PC-9 (cell line): ENCODE data around the gene TAF1L. TPM values are rescaled to one million over a fixed set of nuclear protein-coding genes. Genes with fewer than 3 reads are reported as not detected.

Source experiments
- Bru-seq: library from RNA; stranded (reverse); fragments of 400-500 nt; gene quantifications from one replicate; lab custom pipeline; 2021; lab: Mats Ljungman, UMichigan
- BruChase-seq, 2 experiments: library from RNA; stranded (reverse); fragments of 400-500 nt; gene quantifications; one replicate each; lab custom pipeline; 2021; lab: Mats Ljungman, UMichigan
- BruUV-seq: library from RNA; stranded (reverse); fragments of 400-500 nt; replicated peaks from 2 replicates; lab custom pipeline; 2021; lab: Mats Ljungman, UMichigan
- CTCF ChIA-PET: fragments of 300-600 bp; sonication (Branson Sonifier 250); formaldehyde crosslinking; loops from one replicate; lab custom pipeline; 2022; ENCODE audit warnings: antibody characterized with exemption; lab: Charles Lee
- POLR2A ChIA-PET: fragments of 300-600 bp; sonication (Branson Sonifier 250); formaldehyde crosslinking; loops from one replicate; lab custom pipeline; 2022; ENCODE audit warnings: antibody characterized with exemption; ENCODE audit not compliant: unreplicated experiment; lab: Charles Lee
- DNase-seq, 2 experiments: peaks; one replicate each; pipeline versions ENCODE4 v3.0.0 to v3.0.0-alpha.2; 2015 to 2022; ENCODE audit warnings: mixed read lengths in 1 of 2
- H2AFZ ChIP-seq: fragments of 200-600 bp; sonication (generic); 2 replicates; pipeline ENCODE4 v1.8.1; 2017; ENCODE audit warnings: antibody characterized with exemption
- H3F3A ChIP-seq: fragments of 200-600 bp; sonication (generic); 2 replicates; pipeline ENCODE4 v1.8.1; 2017; ENCODE audit warnings: antibody characterized with exemption, mild to moderate bottlenecking, low read depth; ENCODE audit not compliant: insufficient read depth
- H3K27ac ChIP-seq: fragments of 200-600 bp; sonication (generic); 2 replicates; pipeline ENCODE4 v1.6.1; 2016; ENCODE audit warnings: mixed run types
- H3K27me3 ChIP-seq: fragments of 200-600 bp; sonication (generic); 2 replicates; pipeline ENCODE4 v1.6.1; 2016; ENCODE audit warnings: low read depth, mixed run types; ENCODE audit not compliant: insufficient read depth
- H3K36me3 ChIP-seq: fragments of 200-600 bp; sonication (generic); 2 replicates; pipeline ENCODE4 v1.6.1; 2016; ENCODE audit warnings: low read depth, mixed run types
- H3K4me1 ChIP-seq: fragments of 200-600 bp; sonication (generic); replicated peaks from 2 replicates; pipeline ENCODE4 v1.6.1; 2016; ENCODE audit warnings: mixed run types; ENCODE audit not compliant: insufficient read depth
- H3K4me2 ChIP-seq: fragments of 200-600 bp; sonication (generic); 2 replicates; pipeline ENCODE4 v1.6.1; 2017; ENCODE audit warnings: mixed run types
- H3K4me3 ChIP-seq: fragments of 200-600 bp; sonication (generic); 2 replicates; pipeline ENCODE4 v1.6.1; 2016; ENCODE audit warnings: mixed run types
- H3K79me2 ChIP-seq: fragments of 200-600 bp; sonication (generic); 2 replicates; pipeline ENCODE4 v1.6.1; 2017; ENCODE audit warnings: low read depth, mixed run types
- H3K9me2 ChIP-seq: fragments of 200-600 bp; sonication (generic); 2 replicates; pipeline ENCODE4 v1.8.1; 2017; ENCODE audit warnings: mild to moderate bottlenecking; ENCODE audit not compliant: insufficient read depth
- H3K9me3 ChIP-seq: fragments of 200-600 bp; sonication (generic); 2 replicates; pipeline ENCODE4 v1.8.1; 2016; ENCODE audit warnings: low read depth; ENCODE audit not compliant: insufficient read depth
- H4K20me1 ChIP-seq: fragments of 200-600 bp; sonication (generic); 2 replicates; pipeline ENCODE4 v1.8.1; 2017; ENCODE audit not compliant: insufficient read depth
- EZH2 ChIP-seq: fragments of 200-600 bp; sonication (generic); IDR thresholded peaks from 2 replicates; pipeline ENCODE4 v1.8.0; 2017; ENCODE audit warnings: antibody characterized with exemption, low read depth
- intact Hi-C: fragments of 100-400 bp; cut with micrococcal nuclease; formaldehyde crosslinking; loops from one replicate; pipeline ENCODE4 v1.10.0; 2022; ENCODE audit not compliant: unreplicated experiment
- long read RNA-seq: library from polyadenylated mRNA; stranded (forward); transcript quantifications from one replicate; pipeline ENCODE4 v2.0.0, GENCODE V29; 2022
- total RNA-seq: library from RNA; stranded (reverse); gene quantifications from 2 replicates; pipeline ENCODE4 v1.2.3, GENCODE V29; 2021
- TF ChIP-seq, protein P1 (sequence below): fragments of 200-600 bp; sonication (generic); conservative IDR thresholded peaks from 2 replicates; pipeline ENCODE4 v1.6.1; 2017; ENCODE audit warnings: mixed run types, antibody characterized with exemption, mild to moderate bottlenecking, moderate library complexity

TAF1L gene, protein sequence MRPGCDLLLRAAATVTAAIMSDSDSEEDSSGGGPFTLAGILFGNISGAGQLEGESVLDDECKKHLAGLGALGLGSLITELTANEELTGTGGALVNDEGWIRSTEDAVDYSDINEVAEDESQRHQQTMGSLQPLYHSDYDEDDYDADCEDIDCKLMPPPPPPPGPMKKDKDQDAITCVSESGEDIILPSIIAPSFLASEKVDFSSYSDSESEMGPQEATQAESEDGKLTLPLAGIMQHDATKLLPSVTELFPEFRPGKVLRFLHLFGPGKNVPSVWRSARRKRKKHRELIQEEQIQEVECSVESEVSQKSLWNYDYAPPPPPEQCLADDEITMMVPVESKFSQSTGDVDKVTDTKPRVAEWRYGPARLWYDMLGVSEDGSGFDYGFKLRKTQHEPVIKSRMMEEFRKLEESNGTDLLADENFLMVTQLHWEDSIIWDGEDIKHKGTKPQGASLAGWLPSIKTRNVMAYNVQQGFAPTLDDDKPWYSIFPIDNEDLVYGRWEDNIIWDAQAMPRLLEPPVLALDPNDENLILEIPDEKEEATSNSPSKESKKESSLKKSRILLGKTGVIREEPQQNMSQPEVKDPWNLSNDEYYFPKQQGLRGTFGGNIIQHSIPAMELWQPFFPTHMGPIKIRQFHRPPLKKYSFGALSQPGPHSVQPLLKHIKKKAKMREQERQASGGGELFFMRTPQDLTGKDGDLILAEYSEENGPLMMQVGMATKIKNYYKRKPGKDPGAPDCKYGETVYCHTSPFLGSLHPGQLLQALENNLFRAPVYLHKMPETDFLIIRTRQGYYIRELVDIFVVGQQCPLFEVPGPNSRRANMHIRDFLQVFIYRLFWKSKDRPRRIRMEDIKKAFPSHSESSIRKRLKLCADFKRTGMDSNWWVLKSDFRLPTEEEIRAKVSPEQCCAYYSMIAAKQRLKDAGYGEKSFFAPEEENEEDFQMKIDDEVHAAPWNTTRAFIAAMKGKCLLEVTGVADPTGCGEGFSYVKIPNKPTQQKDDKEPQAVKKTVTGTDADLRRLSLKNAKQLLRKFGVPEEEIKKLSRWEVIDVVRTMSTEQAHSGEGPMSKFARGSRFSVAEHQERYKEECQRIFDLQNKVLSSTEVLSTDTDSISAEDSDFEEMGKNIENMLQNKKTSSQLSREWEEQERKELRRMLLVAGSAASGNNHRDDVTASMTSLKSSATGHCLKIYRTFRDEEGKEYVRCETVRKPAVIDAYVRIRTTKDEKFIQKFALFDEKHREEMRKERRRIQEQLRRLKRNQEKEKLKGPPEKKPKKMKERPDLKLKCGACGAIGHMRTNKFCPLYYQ (N-terminal part only)
- total RNA-seq = 0.07 TPM in 1 of 2 replicates, not detected in the other
- Bru-seq, nascent RNA = not detected
- BruChase-seq, experiment 1, labeled RNA remaining after a 2-hour chase = not detected
- BruChase-seq, experiment 2, labeled RNA remaining after a 6-hour chase = percentile 9 among the genes with signal in this experiment
- long read RNA-seq = 0 reads

DNA sequence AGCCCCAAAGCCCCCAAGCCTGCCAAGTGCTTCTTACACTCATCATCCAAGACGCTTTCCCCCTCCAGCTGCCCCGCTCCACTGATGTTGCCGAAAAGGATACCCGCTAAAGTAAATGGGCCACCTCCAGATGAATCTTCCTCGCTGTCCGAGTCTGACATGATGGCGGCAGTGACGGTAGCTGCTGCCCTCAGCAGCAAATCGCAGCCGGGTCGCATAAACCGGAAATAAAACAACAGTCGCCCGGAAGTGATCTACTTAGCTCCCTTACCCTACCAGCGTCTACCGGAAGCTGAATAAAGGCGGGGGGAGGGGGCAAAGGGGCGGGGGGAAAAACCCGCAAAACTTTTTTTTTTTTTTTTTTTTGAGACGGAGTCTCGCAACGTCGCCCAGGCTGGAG, at the start of gene TAF1L:
Gene TAF1L, minus strand, starts transcription at position 308 of the 400 bp plus-strand sequence. Its CDS starts 90 bp downstream, at position 218.
- BruUV-seq = no TSS peak
- Histone ChIP-seq H3K79me2 (no peaks in the 10 kb centered on the region), H4K20me1 (no peaks in the 10 kb centered on the region), H3K4me3 (no peak within 1 kb of the TSS), H3K4me2 (no peak within 1 kb of the TSS), H3F3A (no peaks in the 10 kb centered on the region), H3K27ac (no peak within 1 kb of the TSS), H3K4me1 (no peaks in the 10 kb centered on the region), H3K9me3 (no peaks in the 10 kb centered on the region), H3K36me3 (no peaks in the 10 kb centered on the region), H2AFZ (no peak within 1 kb of the TSS), H3K9me2 (no peaks in the 10 kb centered on the region), H3K27me3 (no peaks in the 10 kb centered on the region)
- DNase-seq = no peak
- CTCF ChIA-PET = no interaction called here
- POLR2A ChIA-PET = no interaction called here
- intact Hi-C loops = no loop called here
- no peak for TF ChIP-seq EZH2
- TF ChIP-seq, protein P1, sequence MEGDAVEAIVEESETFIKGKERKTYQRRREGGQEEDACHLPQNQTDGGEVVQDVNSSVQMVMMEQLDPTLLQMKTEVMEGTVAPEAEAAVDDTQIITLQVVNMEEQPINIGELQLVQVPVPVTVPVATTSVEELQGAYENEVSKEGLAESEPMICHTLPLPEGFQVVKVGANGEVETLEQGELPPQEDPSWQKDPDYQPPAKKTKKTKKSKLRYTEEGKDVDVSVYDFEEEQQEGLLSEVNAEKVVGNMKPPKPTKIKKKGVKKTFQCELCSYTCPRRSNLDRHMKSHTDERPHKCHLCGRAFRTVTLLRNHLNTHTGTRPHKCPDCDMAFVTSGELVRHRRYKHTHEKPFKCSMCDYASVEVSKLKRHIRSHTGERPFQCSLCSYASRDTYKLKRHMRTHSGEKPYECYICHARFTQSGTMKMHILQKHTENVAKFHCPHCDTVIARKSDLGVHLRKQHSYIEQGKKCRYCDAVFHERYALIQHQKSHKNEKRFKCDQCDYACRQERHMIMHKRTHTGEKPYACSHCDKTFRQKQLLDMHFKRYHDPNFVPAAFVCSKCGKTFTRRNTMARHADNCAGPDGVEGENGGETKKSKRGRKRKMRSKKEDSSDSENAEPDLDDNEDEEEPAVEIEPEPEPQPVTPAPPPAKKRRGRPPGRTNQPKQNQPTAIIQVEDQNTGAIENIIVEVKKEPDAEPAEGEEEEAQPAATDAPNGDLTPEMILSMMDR = no peak

DNA sequence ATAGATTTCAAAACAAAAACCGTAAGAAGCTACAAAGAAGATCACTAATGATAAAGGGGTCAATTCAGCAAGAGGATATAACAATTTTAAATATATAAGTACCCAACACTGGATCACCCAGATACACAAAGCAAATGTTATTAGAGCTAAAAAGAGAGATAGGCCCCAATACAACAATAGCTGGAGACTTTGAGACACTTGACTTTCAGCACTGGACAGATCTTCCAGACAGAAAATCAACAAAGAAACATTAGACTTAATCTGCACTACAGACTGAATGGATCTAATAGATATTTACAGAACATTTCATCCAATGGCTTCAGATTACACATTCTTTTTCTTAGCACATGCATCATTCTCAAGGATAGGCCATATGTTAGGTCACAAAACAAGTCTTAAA, 46.3 kb upstream of the TAF1L start:
- H3K9me3 ChIP-seq = no peaks in the 10 kb centered on the region
- H3K4me2 ChIP-seq = no peak overlapping the region
- POLR2A ChIA-PET = no interaction called here
- H4K20me1 ChIP-seq = no peaks in the 10 kb centered on the region
- no peak overlapping the region for H2AFZ ChIP-seq
- no peaks in the 10 kb centered on the region for H3K27me3 ChIP-seq
- no peaks in the 10 kb centered on the region for H3K9me2 ChIP-seq
- DNase-seq = no peak
- H3K79me2 ChIP-seq = no peaks in the 10 kb centered on the region
- BruUV-seq = no TSS peak
- intact Hi-C loops = no loop called here
- TF ChIP-seq, protein P1 = no peak
- no peak for TF ChIP-seq EZH2
- H3K4me3 ChIP-seq = no peak overlapping the region
- CTCF ChIA-PET = no interaction called here
- no peak overlapping the region for H3K27ac ChIP-seq
- H3K4me1 ChIP-seq = no peaks in the 10 kb centered on the region
- no peaks in the 10 kb centered on the region for H3F3A ChIP-seq
- no peaks in the 10 kb centered on the region for H3K36me3 ChIP-seq

DNA sequence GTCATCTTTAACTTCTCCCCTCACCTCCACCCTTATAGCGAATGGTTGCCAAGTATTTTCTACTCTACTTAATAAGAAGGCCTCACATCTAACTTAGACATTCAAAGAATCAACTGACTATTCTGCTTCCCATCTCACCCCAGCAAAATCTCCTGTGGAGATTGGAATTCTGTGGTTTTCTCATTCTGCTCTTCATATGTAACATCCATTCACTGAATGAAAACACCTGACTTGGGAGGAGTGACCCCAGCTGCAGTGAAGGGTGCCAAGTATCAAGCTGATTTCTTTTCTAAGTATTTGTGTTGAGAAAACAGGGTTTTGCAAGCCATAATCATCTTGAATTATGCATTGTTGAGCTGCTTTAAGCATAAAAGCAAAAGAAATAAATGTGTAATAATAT, 42.5 kb upstream of the TAF1L start:
- H3K79me2 ChIP-seq = no peaks in the 10 kb centered on the region
- no peak for TF ChIP-seq EZH2
- TF ChIP-seq, protein P1 = no peak
- H2AFZ ChIP-seq = no peak overlapping the region
- H3F3A ChIP-seq = peaks cover 5% of the 10 kb centered on the region
- no peaks in the 10 kb centered on the region for H3K9me3 ChIP-seq
- no peak for DNase-seq
- no peak overlapping the region for H3K4me2 ChIP-seq
- H3K27ac ChIP-seq = no peak overlapping the region
- H4K20me1 ChIP-seq = no peaks in the 10 kb centered on the region
- intact Hi-C loops = no loop called here
- H3K4me1 ChIP-seq = peaks cover 5% of the 10 kb centered on the region
- CTCF ChIA-PET = no interaction called here
- no TSS peak for BruUV-seq
- H3K9me2 ChIP-seq = no peaks in the 10 kb centered on the region
- H3K27me3 ChIP-seq = no peaks in the 10 kb centered on the region
- no peaks in the 10 kb centered on the region for H3K36me3 ChIP-seq
- H3K4me3 ChIP-seq = no peak overlapping the region
- POLR2A ChIA-PET = no interaction called here
